OCI-LY7 (cell line): ENCODE data around the gene ATP2A3.

Experiments
- CTCF ChIP-seq: fragments of 200-600 bp; sonication (generic); conservative IDR thresholded peaks from 2 replicates; pipeline ENCODE4 v1.5.1; 2014; ENCODE audit warnings: mild to moderate bottlenecking, antibody characterized with exemption, low read length, moderate library complexity, mixed read lengths
- EZH2phosphoT487 ChIP-seq: fragments of 200-600 bp; sonication (generic); IDR thresholded peaks from 2 replicates; pipeline ENCODE4 v1.6.1; 2018; ENCODE audit warnings: low read depth, borderline replicate concordance, mild to moderate bottlenecking, mixed run types, antibody characterized with exemption, low read length, moderate library complexity, mixed read lengths

- TF ChIP-seq CTCF, result no peak
- TF ChIP-seq EZH2phosphoT487, result no peak
Measured at GRCh38 chr17:3981455-3981854, 17.2 kb upstream of the ATP2A3 start.
